RWPE2 (cell line): Measurements from ENCODE around the gene CHAF1B.

Experiments used
- ATAC-seq: fragments of 200-7000 bp; cut with Tn5 transposase; 3 replicates; pipeline ENCODE4 v1.9.1; 2021; ENCODE audit warnings: low read depth
- DNase-seq: peaks from one replicate; pipeline ENCODE4 v3.0.0-alpha.2; 2020; ENCODE audit warnings: low spot score
- H3K27ac ChIP-seq: fragments of 450-650 bp; 2 replicates; pipeline ENCODE4 v1.5.1; 2017; ENCODE audit warnings: mild to moderate bottlenecking; ENCODE audit not compliant: poor library complexity, severe bottlenecking
- H3K27me3 ChIP-seq: fragments of 250-450 bp; sonication (Bioruptor Pico); 2 replicates; pipeline ENCODE4 v1.5.1; 2021; ENCODE audit warnings: mild to moderate bottlenecking, moderate library complexity; ENCODE audit not compliant: insufficient read depth, poor library complexity, severe bottlenecking
- H3K36me3 ChIP-seq: fragments of 250-450 bp; sonication (Bioruptor Pico); 2 replicates; pipeline ENCODE4 v1.5.1; 2020; ENCODE audit warnings: low read depth, mild to moderate bottlenecking, moderate library complexity
- H3K4me1 ChIP-seq: fragments of 250-450 bp; sonication (Bioruptor Pico); 2 replicates; pipeline ENCODE4 v1.5.1; 2021; ENCODE audit warnings: mild to moderate bottlenecking, moderate library complexity; ENCODE audit not compliant: insufficient read depth, poor library complexity, severe bottlenecking
- H3K4me3 ChIP-seq: fragments of 250-450 bp; sonication (Bioruptor Pico); 2 replicates; pipeline ENCODE4 v1.5.1; 2021; ENCODE audit warnings: mild to moderate bottlenecking, moderate library complexity; ENCODE audit not compliant: severe bottlenecking
- H3K9me3 ChIP-seq: fragments of 250-450 bp; sonication (Bioruptor Pico); 2 replicates; pipeline ENCODE4 v1.5.1; 2021; ENCODE audit warnings: mild to moderate bottlenecking, moderate library complexity; ENCODE audit not compliant: severe bottlenecking
- TF ChIP-seq, protein P1 (sequence below): fragments of 450-650 bp; IDR thresholded peaks from one replicate; pipeline ENCODE4 v1.5.1; 2017; ENCODE audit warnings: mild to moderate bottlenecking, moderate library complexity; ENCODE audit not compliant: poor library complexity, severe bottlenecking

The CHAF1B gene

DNA sequence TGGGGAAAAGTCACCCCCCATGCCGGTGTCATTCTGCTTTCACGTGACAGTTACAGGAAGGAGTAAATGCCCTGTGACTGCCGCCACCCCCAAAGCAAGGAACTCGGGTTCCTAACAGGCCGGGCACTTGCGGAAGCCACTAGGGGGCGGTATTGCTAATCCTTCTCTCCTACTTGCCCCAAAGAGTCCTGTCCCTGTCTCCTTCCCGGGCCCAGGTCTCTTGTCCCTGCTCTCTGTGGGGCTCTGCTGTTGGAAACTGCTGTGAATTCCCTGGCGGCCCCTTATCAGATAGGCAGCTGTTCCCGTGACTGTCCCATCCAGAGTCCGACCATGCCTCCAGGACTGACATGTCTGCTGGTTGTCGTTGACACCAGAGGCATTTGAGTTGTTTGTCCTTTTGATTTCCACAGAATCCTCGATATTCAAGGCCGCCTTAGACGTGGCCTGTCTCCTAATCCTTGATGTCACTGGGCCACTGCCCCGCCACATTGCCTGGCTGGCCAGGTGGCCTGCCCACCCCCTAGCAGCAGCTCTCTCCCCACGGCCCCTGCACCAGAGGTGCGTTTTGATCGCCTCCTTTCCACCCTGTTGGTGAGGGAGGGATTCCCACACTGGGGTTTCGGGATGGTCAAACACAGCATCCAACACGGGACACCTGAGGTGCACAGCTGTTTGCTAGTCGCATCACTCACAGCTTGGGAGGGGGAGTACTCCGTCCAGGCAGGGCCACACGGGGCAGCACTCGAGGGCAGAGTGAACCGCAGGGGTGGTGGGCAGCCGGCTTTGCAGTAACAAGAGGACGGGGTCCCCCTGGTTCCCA is 37.3 kb downstream of the CHAF1B start:
- Histone ChIP-seq H3K4me1 (no peaks in the 10 kb centered on the region), H3K9me3 (no peaks in the 10 kb centered on the region), H3K36me3 (no peaks in the 10 kb centered on the region), H3K27ac (no peak overlapping the region), H3K4me3 (no peak overlapping the region), H3K27me3 (no peaks in the 10 kb centered on the region)
- no peak for DNase-seq
- ATAC-seq = peak; percentile 36; the same call in 1 of the 3 replicates
- TF ChIP-seq, protein P1, sequence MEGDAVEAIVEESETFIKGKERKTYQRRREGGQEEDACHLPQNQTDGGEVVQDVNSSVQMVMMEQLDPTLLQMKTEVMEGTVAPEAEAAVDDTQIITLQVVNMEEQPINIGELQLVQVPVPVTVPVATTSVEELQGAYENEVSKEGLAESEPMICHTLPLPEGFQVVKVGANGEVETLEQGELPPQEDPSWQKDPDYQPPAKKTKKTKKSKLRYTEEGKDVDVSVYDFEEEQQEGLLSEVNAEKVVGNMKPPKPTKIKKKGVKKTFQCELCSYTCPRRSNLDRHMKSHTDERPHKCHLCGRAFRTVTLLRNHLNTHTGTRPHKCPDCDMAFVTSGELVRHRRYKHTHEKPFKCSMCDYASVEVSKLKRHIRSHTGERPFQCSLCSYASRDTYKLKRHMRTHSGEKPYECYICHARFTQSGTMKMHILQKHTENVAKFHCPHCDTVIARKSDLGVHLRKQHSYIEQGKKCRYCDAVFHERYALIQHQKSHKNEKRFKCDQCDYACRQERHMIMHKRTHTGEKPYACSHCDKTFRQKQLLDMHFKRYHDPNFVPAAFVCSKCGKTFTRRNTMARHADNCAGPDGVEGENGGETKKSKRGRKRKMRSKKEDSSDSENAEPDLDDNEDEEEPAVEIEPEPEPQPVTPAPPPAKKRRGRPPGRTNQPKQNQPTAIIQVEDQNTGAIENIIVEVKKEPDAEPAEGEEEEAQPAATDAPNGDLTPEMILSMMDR = peak; percentile 87

DNA sequence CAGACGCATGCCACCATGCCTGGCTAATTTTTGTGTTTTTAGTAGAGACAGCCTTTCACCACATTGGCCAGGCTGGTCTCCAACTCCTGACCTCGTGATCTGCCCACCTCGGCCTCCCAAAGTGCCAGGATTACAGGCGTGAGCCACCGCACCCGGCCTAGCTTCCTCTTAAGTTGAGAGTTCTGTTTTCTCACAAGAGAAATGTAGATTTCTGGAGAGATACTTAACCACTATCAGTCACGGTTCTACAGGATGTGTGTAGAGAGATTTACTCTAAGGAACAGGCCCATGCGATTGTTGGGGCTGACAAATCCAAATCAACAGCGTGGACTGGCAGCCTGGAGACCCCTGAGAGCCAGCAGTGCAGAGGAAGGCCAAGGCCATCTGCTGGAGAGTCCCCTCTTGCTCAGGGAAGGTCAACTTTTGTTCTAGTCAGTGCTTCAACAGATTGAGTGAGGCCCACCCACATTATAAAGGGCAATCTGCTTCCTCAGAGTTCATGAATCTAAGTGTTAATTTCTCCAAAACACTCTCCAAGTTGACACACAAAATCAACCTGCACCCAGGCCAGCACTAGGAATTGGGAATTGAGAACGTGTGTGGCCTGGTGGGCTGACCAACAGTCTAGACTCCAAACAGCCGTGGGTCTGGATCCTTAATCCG is 38.7 kb downstream of the CHAF1B start:
- Histone ChIP-seq H3K27ac (no peak overlapping the region), H3K4me1 (no peaks in the 10 kb centered on the region), H3K4me3 (no peak overlapping the region), H3K36me3 (no peaks in the 10 kb centered on the region), H3K9me3 (no peaks in the 10 kb centered on the region), H3K27me3 (no peaks in the 10 kb centered on the region)
- TF ChIP-seq, protein P1 = no peak
- DNase-seq (no peak), ATAC-seq (no peak)

- TF ChIP-seq, protein P1 = no peak
- Histone ChIP-seq H3K27ac (no peak overlapping the region), H3K4me1 (peaks cover 4% of the 10 kb centered on the region), H3K4me3 (no peak overlapping the region), H3K36me3 (no peaks in the 10 kb centered on the region), H3K9me3 (no peaks in the 10 kb centered on the region), H3K27me3 (no peaks in the 10 kb centered on the region)
- DNase-seq (no peak), ATAC-seq (no peak)
These were observed 39.4 kb downstream of the CHAF1B start for GRCh38 chr21:36424592-36424991.

DNA sequence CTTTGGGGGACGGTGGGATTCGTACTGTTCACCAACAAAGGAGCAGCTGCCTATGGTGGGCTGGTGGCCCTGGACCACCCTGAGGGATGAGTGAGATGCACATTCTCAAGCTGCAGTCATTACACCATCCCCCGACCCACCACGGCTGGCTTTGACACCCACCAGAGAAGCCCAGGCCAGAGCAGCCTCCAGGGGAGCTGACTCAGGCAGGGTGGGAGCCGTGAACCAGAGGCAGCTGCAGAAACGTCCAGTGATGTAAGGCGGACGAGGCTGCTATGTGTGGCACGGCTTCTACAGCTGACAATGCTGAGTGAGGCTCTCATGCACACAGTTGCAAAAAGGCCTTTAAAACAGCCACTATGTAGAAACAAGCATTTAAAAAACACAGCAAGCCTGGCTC is 40.1 kb downstream of the CHAF1B start:
- Histone ChIP-seq H3K27me3 (no peaks in the 10 kb centered on the region), H3K36me3 (no peaks in the 10 kb centered on the region), H3K9me3 (no peaks in the 10 kb centered on the region), H3K4me1 (peaks cover 6% of the 10 kb centered on the region), H3K4me3 (no peak overlapping the region), H3K27ac (no peak overlapping the region)
- TF ChIP-seq, protein P1 = no peak
- no peak for DNase-seq
- ATAC-seq = no peak

GRCh38 chr21:36427502-36427901 is 42.3 kb downstream of the CHAF1B start:
- DNase-seq = no peak
- ATAC-seq = no peak
- Histone ChIP-seq H3K36me3 (no peaks in the 10 kb centered on the region), H3K27ac (no peak overlapping the region), H3K4me3 (no peak overlapping the region), H3K9me3 (no peaks in the 10 kb centered on the region), H3K27me3 (no peaks in the 10 kb centered on the region), H3K4me1 (peaks cover 14% of the 10 kb centered on the region)
- TF ChIP-seq, protein P1 = no peak
